ENCODE results near the gene PSMB1. TPM values are rescaled to one million over a fixed set of nuclear protein-coding genes. Genes with fewer than 3 reads are reported as not detected.

The PSMB1 gene
- total RNA-seq, 4 donors from 2014 or later, result 213 to 271 (median 237) TPM

GRCh38 chr6:170497841-170498301 lies 55.2 kb downstream of the PSMB1 start:
- Histone ChIP-seq H3K9me3 (peaks cover 0 to 21% (median 0%) of the 10 kb centered on the region in 3 donors), H3K4me3 (no peak overlapping the region), H3K27me3 (peaks cover 42% of the 10 kb centered on the region), H3K36me3 (no peaks in the 10 kb centered on the region), H3K27ac (no peak overlapping the region), H3K4me1 (no peaks in the 10 kb centered on the region)
- 10 to 17% methylated on average over 3 of the region's 4 CpGs for WGBS, 2 donors (ENCODE audit: low coverage in 1 of 2)
- TF ChIP-seq EP300 (IDR thresholded peaks at IDR 0.05) (no peak), POLR2A (IDR thresholded peaks at IDR 0.05) (no peak), POLR2AphosphoS5 (IDR thresholded peaks at IDR 0.05) (no peak), CTCF (IDR thresholded peaks at IDR 0.05) (no peak)
- no peak for ATAC-seq

- TF ChIP-seq CTCF (IDR thresholded peaks at IDR 0.05), result no peak
- TF ChIP-seq POLR2A (IDR thresholded peaks at IDR 0.05), result no peak
- no peak for TF ChIP-seq EP300 (IDR thresholded peaks at IDR 0.05)
- no peak for TF ChIP-seq POLR2AphosphoS5 (IDR thresholded peaks at IDR 0.05)
- H3K4me3 ChIP-seq, result no peak overlapping the region
- ATAC-seq, result no peak
- no peak overlapping the region for H3K27ac ChIP-seq
- H3K36me3 ChIP-seq, result no peaks in the 10 kb centered on the region
- H3K9me3 ChIP-seq, result no peaks in the 10 kb centered on the region
- H3K27me3 ChIP-seq, result peaks cover 14% of the 10 kb centered on the region
- WGBS, 2 donors (ENCODE audit: low coverage in 1 of 2), result 71 to 94% methylated on average over 2 of the region's 2 CpGs
- no peaks in the 10 kb centered on the region for H3K4me1 ChIP-seq
Observed at GRCh38 chr6:170493354-170493753, 59.8 kb downstream of the PSMB1 start.

- H3K36me3 ChIP-seq, result no peaks in the 10 kb centered on the region
- H3K9me3 ChIP-seq, result no peaks in the 10 kb centered on the region
- TF ChIP-seq POLR2AphosphoS5 (IDR thresholded peaks at IDR 0.05) (no peak), CTCF (IDR thresholded peaks at IDR 0.05) (no peak), EP300 (IDR thresholded peaks at IDR 0.05) (no peak), POLR2A (IDR thresholded peaks at IDR 0.05) (no peak)
- peaks cover 9% of the 10 kb centered on the region for H3K27me3 ChIP-seq
- no peak overlapping the region for H3K4me3 ChIP-seq
- 69 to 88% methylated on average over 2 of the region's 4 CpGs for WGBS, 2 donors (ENCODE audit: low coverage in 1 of 2)
- H3K4me1 ChIP-seq, result no peaks in the 10 kb centered on the region
- ATAC-seq, result no peak
- H3K27ac ChIP-seq, result no peak overlapping the region
Observed at GRCh38 chr6:170490259-170490658, 62.8 kb downstream of the PSMB1 start.

GRCh38 chr6:170489836-170490235 lies 63.3 kb downstream of the PSMB1 start:
- no peak overlapping the region for H3K4me3 ChIP-seq
- H3K4me1 ChIP-seq, result no peaks in the 10 kb centered on the region
- no peaks in the 10 kb centered on the region for H3K9me3 ChIP-seq
- WGBS, 2 donors (ENCODE audit: low coverage in 1 of 2), result 29 to 78% methylated on average over 1 to 3 of the region's 3 CpGs
- H3K36me3 ChIP-seq, result no peaks in the 10 kb centered on the region
- no peak for TF ChIP-seq POLR2A (IDR thresholded peaks at IDR 0.05)
- ATAC-seq, result no peak
- no peak overlapping the region for H3K27ac ChIP-seq
- H3K27me3 ChIP-seq, result peaks cover 9% of the 10 kb centered on the region

GRCh38 chr6:170487707-170488329 lies 65.3 kb downstream of the PSMB1 start:
- ATAC-seq, result no peak
- no peaks in the 10 kb centered on the region for H3K4me1 ChIP-seq
- H3K36me3 ChIP-seq, result no peaks in the 10 kb centered on the region
- peaks cover 9% of the 10 kb centered on the region for H3K27me3 ChIP-seq
- no peak overlapping the region for H3K4me3 ChIP-seq
- H3K27ac ChIP-seq, result no peak overlapping the region
- no peak for TF ChIP-seq POLR2A (IDR thresholded peaks at IDR 0.05)
- TF ChIP-seq CTCF (IDR thresholded peaks at IDR 0.05), result no peak
- TF ChIP-seq POLR2AphosphoS5 (IDR thresholded peaks at IDR 0.05), result no peak
- no peak for TF ChIP-seq EP300 (IDR thresholded peaks at IDR 0.05)
- WGBS, 2 donors (ENCODE audit: low coverage in 1 of 2), result 17 to 65% methylated on average over 1 to 4 of the region's 4 CpGs
- H3K9me3 ChIP-seq, result no peaks in the 10 kb centered on the region
